Liver (tissue), 3 donors: ENCODE results near the gene RECK.

Experiments
- ATF3 ChIP-seq: IDR thresholded peaks from 2 replicates; pipeline ENCODE4 v1.6.1; 2016; ENCODE audit warnings: antibody characterized with exemption
- CTCF ChIP-seq: fragments of 150-350 bp; IDR thresholded peaks from 2 replicates; pipeline ENCODE4 v1.5.1; 2017; ENCODE audit warnings: improper control_type of control experiment, low read depth, low read length; ENCODE audit not compliant: missing input control
- EGR1 ChIP-seq, 2 donors: IDR thresholded peaks; 2 replicates each; pipeline ENCODE4 v1.6.1; 2016 to 2018; ENCODE audit warnings: antibody characterized with exemption in 2 of 2, low read depth in 2 of 2
- FOXA2 ChIP-seq: IDR thresholded peaks from 2 replicates; pipeline ENCODE4 v1.6.1; 2016; ENCODE audit warnings: antibody characterized with exemption
- GABPA ChIP-seq, 2 donors: IDR thresholded peaks in 1 of 2; conservative IDR thresholded peaks in 1 of 2; 2 replicates each; pipeline ENCODE4 v1.6.1; 2016; ENCODE audit warnings: antibody characterized with exemption in 2 of 2, mild to moderate bottlenecking in 1 of 2, moderate library complexity in 1 of 2
- JUND ChIP-seq, 2 donors: IDR thresholded peaks; 2 replicates each; pipeline ENCODE4 v1.6.1; 2016; ENCODE audit warnings: antibody characterized with exemption in 2 of 2
- MAX ChIP-seq: IDR thresholded peaks from 2 replicates; pipeline ENCODE4 v1.6.1; 2016; ENCODE audit warnings: antibody characterized with exemption
- RAD21 ChIP-seq, 2 donors: IDR thresholded peaks; 2 replicates each; pipeline ENCODE4 v1.6.1; 2016; ENCODE audit warnings: antibody characterized with exemption in 2 of 2, mild to moderate bottlenecking in 2 of 2
- REST ChIP-seq: IDR thresholded peaks from 2 replicates; pipeline ENCODE4 v1.6.1; 2016; ENCODE audit warnings: antibody characterized with exemption, mild to moderate bottlenecking
- SP1 ChIP-seq: IDR thresholded peaks from 2 replicates; pipeline ENCODE4 v1.6.1; 2018; ENCODE audit warnings: antibody characterized with exemption, mild to moderate bottlenecking
- TAF1 ChIP-seq: conservative IDR thresholded peaks from 2 replicates; pipeline ENCODE4 v1.6.1; 2016; ENCODE audit warnings: antibody characterized with exemption, mild to moderate bottlenecking
- YY1 ChIP-seq: IDR thresholded peaks from 2 replicates; pipeline ENCODE4 v1.6.1; 2016; ENCODE audit warnings: antibody characterized with exemption, mild to moderate bottlenecking
- ZBTB33 ChIP-seq: IDR thresholded peaks from 2 replicates; pipeline ENCODE4 v1.6.1; 2016; ENCODE audit warnings: antibody characterized with exemption
- donor health status: healthy.
- donor health status: healthy.

GRCh38 chr9:35994959-35995358 lies 41.8 kb upstream of the RECK start:
- TF ChIP-seq REST (no peak), CTCF (no peak), RAD21 (IDR thresholded peaks at IDR 0.05) (no peak), YY1 (no peak), MAX (no peak), GABPA (IDR thresholded peaks at IDR 0.05 in 1 of 2, conservative IDR thresholded peaks at IDR 0.05 in 1 of 2) (no peak), SP1 (no peak), JUND (IDR thresholded peaks at IDR 0.05) (no peak), EGR1 (IDR thresholded peaks at IDR 0.05; ENCODE audit: low read depth in 2 of 2) (no peak), TAF1 (no peak), ZBTB33 (no peak), FOXA2 (no peak), ATF3 (no peak)
